DOHH2 (cell line): ENCODE results near the gene SLK.

Experiments
- CTCF ChIP-seq: fragments of 200-600 bp; sonication (generic); IDR thresholded peaks from one replicate; pipeline ENCODE4 v1.5.1; 2014; ENCODE audit warnings: antibody characterized with exemption, mild to moderate bottlenecking, low read depth, low read length; ENCODE audit not compliant: poor library complexity, severe bottlenecking
- EZH2phosphoT487 ChIP-seq: fragments of 200-600 bp; sonication (generic); IDR thresholded peaks from 2 replicates; pipeline ENCODE4 v1.6.1; 2017; ENCODE audit warnings: borderline replicate concordance, mild to moderate bottlenecking, antibody characterized with exemption, low read length, moderate library complexity, mixed read lengths

DNA sequence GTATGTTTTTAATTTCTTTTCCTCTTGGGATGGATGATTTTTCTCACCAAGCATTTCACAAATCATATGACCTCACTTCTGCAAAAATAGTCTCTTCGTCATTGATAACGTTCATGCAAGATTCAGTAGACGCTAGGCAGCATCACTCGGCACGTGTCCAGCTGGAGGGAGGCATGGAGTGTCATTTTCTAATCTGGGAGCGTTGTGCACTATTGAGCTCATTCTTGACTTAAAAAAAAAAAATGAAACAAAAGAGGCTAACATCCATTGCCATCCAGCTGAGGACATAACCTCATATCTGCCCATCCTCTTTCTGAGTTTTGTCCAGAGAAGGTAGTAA, 62.6 kb downstream of the SLK start:
- TF ChIP-seq CTCF, result no peak
- no peak for TF ChIP-seq EZH2phosphoT487
